ENCODE measurements around the gene NLRC3.

Gene NLRC3

DNA sequence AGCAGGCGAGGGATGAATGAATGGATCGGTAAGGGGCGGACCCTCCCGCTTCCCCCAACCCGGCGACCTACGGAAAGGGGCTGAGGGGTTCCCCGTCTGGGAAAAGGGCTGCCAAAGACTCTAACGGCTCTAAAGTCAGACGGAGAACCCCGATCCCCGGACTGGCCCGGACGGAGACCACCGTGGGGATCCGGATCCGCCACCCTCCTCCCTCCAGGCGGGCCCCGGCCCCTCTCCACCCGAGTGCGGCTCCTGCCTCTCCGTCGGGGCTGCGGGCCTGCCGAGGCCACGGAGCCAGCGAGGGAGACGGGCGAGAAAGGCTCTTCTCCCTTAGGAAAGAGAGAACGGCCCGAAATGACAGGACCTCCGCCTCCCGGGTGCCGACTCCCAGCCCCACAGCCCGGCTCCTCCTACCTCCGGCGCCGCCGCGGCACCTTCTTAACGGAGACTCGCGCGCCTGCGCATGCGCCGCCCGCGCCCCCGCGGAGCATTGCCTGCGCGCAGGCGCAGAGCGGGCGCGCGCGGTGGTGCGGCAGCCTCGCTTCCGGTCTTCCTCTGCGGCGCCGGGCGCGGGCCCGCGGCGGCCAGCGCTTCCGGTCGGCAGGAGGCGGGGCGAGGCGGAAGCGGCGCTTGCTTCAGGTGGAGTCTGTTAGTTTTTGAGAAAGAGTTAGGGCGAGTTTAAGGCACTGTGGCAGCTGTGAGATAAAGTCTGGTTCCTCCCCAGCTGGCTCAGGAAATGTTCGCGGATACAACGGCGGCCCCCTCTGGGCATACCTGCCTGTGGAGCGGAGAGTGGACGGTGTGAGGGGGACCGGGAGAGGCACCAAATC, 34.2 kb upstream of the NLRC3 start, which contains the start of gene SLX4:
Gene SLX4 (minus strand): TSS at position 461 of the 830 bp plus-strand sequence. CDS start 2,642 bp downstream, outside the sequence.
- TF ChIP-seq CTCF (IDR thresholded peaks at IDR 0.05): no peak

- TF ChIP-seq CTCF (IDR thresholded peaks at IDR 0.05): no peak
Observed at GRCh38 chr16:3610698-3611145, 33.5 kb upstream of the NLRC3 start.

- no peak for TF ChIP-seq CTCF (IDR thresholded peaks at IDR 0.05)
Observed at GRCh38 chr16:3609895-3610697, 32.9 kb upstream of the NLRC3 start.

DNA sequence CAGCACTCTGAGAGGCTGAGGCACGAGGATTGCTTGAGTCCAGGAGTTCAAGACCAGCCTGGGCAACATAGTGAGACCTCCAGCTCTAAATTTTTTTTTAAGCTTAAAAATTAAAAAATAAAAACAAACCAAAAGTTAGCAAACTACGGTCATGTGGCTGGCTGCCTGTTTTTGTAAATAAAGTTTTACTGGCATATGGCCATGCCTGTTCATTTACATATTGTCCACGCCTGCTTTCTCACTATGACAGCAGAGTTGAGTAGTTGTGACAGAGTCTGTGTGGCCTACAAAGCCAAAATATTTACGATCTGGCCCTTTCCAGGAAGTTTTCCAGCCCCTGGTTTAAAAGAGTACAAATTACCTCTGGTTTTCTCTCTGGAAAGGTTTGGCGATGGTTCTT, 30.9 kb upstream of the NLRC3 start:
- TF ChIP-seq CTCF (IDR thresholded peaks at IDR 0.05): no peak

DNA sequence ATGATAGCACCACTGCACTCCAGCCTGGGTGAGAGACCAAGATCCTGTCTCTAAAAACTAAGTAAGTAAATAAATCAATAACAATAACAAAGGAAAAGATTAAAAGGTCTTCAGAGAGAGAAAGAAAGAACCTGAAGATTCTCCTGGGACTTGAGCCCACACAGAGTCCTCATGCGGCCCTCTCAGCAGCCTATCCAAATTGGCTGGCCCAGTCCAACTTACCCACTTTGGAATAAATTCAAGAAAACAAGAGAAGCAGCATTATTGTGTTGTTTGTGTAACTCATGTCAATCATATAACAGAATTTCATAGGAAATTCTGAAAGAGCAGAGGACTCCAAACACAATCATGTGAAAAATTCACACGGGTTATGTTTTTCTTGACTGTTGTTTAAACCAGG, 30.4 kb upstream of the NLRC3 start:
- no peak for TF ChIP-seq CTCF (IDR thresholded peaks at IDR 0.05)

GRCh38 chr16:3607161-3607560, 30.0 kb upstream of the NLRC3 start:
- no peak for TF ChIP-seq CTCF (IDR thresholded peaks at IDR 0.05)

- no peak for TF ChIP-seq CTCF (IDR thresholded peaks at IDR 0.05)
Observed at GRCh38 chr16:3606441-3606840, 29.2 kb upstream of the NLRC3 start.
